ENCODE data around the gene ASMTL.
"Not testable (repeated sequence)": the region's sequence is repeated elsewhere in the genome, so short reads cannot be mapped to it uniquely, and the experiment has no call there.

ASMTL gene

GRCh38 chrX:1462110-1462509 is 9.4 kb upstream of the ASMTL start:
- DNase-seq: no peak
- intact Hi-C loops (cut with DNase I): no loop called here

GRCh38 chrX:1455948-1456280 is 3.2 kb upstream of the ASMTL start:
- intact Hi-C loops (cut with DNase I): loop anchor here (2.0 to 10.0 kb wide), 2 partner anchors 1137 to 1359 kb away; no protein-coding TSS in a partner anchor
- DNase-seq: no peak

- DNase-seq: peak; percentile 62 to 95 (median 82)
- intact Hi-C loops (cut with DNase I): loop anchor here (1.0 to 10.0 kb wide), 4 partner anchors 62 to 1361 kb away; partner anchors contain the start of genes AKAP17A and SLC25A6
These were observed 1.5 kb upstream of the ASMTL start for GRCh38 chrX:1453951-1454785.

- intact Hi-C loops (cut with DNase I): loop anchor here (1.0 to 10.0 kb wide), 3 partner anchors 61 to 1361 kb away; partner anchors contain the start of genes AKAP17A and SLC25A6
- DNase-seq: no peak
These were observed 680 bp upstream of the ASMTL start for GRCh38 chrX:1453395-1453783.

GRCh38 chrX:1451661-1452515 is 821 bp downstream of the ASMTL start:
- intact Hi-C loops (cut with DNase I): loop anchor here (5.0 to 10.0 kb wide), 2 partner anchors 140 to 1363 kb away; partner anchors contain the start of gene AKAP17A
- peak in 1 of 10 donors; percentile 88 for DNase-seq

GRCh38 chrX:1451251-1451660 is 1.5 kb downstream of the ASMTL start:
- DNase-seq: no peak
- intact Hi-C loops (cut with DNase I): loop anchor here (5.0 to 10.0 kb wide), 2 partner anchors 141 to 1364 kb away; partner anchors contain the start of gene AKAP17A

- intact Hi-C loops (cut with DNase I): loop anchor here (5.0 to 10.0 kb wide), 2 partner anchors 142 to 1364 kb away; partner anchors contain the start of gene AKAP17A
- no peak for DNase-seq
These were observed 2.1 kb downstream of the ASMTL start for GRCh38 chrX:1450361-1451161.

- no peak for DNase-seq
- intact Hi-C loops (cut with DNase I): loop anchor here (5.0 to 10.0 kb wide), 2 partner anchors 143 to 1365 kb away; partner anchors contain the start of gene AKAP17A
These were observed 2.9 kb downstream of the ASMTL start for GRCh38 chrX:1449823-1450149.

GRCh38 chrX:1449036-1449822 is 3.5 kb downstream of the ASMTL start:
- DNase-seq: peak in 1 of 10 donors; percentile 37
- intact Hi-C loops (cut with DNase I): no loop called here

- intact Hi-C loops (cut with DNase I): not testable (repeated sequence)
These were observed 4.1 kb downstream of the ASMTL start for GRCh38 chrX:1448573-1449001.

GRCh38 chrX:1447969-1448572 is 4.6 kb downstream of the ASMTL start:
- DNase-seq: peak in 2 of 10 donors; percentile 13 to 55
- intact Hi-C loops (cut with DNase I): not testable (repeated sequence)

More at GRCh38 chrX:1448573-1449001, 4.1 kb downstream of the ASMTL start:
- DNase-seq: peak in 1 of 10 donors; percentile 2

- DNase-seq: peak in 3 of 10 donors; percentile 4 to 22 (median 14)
- intact Hi-C loops (cut with DNase I): not testable (repeated sequence)
These were observed 5.4 kb downstream of the ASMTL start for GRCh38 chrX:1446984-1447968.

- DNase-seq: peak in 3 of 10 donors; percentile 2 to 42 (median 4)
- intact Hi-C loops (cut with DNase I): no loop called here
These were observed 7.9 kb downstream of the ASMTL start for GRCh38 chrX:1444561-1445500.

- intact Hi-C loops (cut with DNase I): no loop called here
- peak in 3 of 10 donors; percentile 11 to 62 (median 52) for DNase-seq
These were observed 9.1 kb downstream of the ASMTL start for GRCh38 chrX:1443496-1444075.

GRCh38 chrX:1442724-1443367 is 9.9 kb downstream of the ASMTL start:
- DNase-seq: peak in 3 of 10 donors; percentile 22 to 49 (median 39)

More at GRCh38 chrX:1442724-1443367, 9.9 kb downstream of the ASMTL start:
- intact Hi-C loops (cut with DNase I): no loop called here
